Mesothelial cell of epicardium (in vitro differentiated cells): Measurements from ENCODE around the gene SLITRK6. TPM values are rescaled to one million over a fixed set of nuclear protein-coding genes. Genes with fewer than 3 reads are reported as not detected.
"Not testable (repeated sequence)": the region's sequence is repeated elsewhere in the genome, so short reads cannot be mapped to it uniquely, and the experiment has no call there.

Source experiments
- DNase-seq, 2 experiments: peaks; one replicate each; pipeline ENCODE4 v3.0.0; 2021; ENCODE audit warnings: low spot score in 2 of 2; ENCODE audit not compliant: unreplicated experiment in 2 of 2
- H3K27ac Mint-ChIP-seq: 2 replicates; pipeline ENCODE4 v1.8.0; 2021; ENCODE audit warnings: mixed read lengths
- H3K27me3 Mint-ChIP-seq: 2 replicates; pipeline ENCODE4 v1.8.0; 2021; ENCODE audit warnings: low read depth, mixed read lengths
- H3K36me3 Mint-ChIP-seq: 2 replicates; pipeline ENCODE4 v1.8.0; 2021; ENCODE audit warnings: mixed read lengths
- H3K4me1 Mint-ChIP-seq: 2 replicates; pipeline ENCODE4 v1.8.0; 2021; ENCODE audit warnings: mixed read lengths
- H3K4me3 Mint-ChIP-seq: 2 replicates; pipeline ENCODE4 v1.8.0; 2021; ENCODE audit warnings: mild to moderate bottlenecking, moderate library complexity, mixed read lengths
- H3K9me3 Mint-ChIP-seq: 2 replicates; pipeline ENCODE4 v1.8.0; 2021; ENCODE audit warnings: mixed read lengths
- CTCF ChIP-seq: fragments of 200-600 bp; sonication (generic); IDR thresholded peaks from one replicate; pipeline ENCODE4 v1.5.0; 2021; ENCODE audit warnings: antibody characterized with exemption; ENCODE audit not compliant: unreplicated experiment
- total RNA-seq: library from RNA; stranded (reverse); gene quantifications from 3 replicates; pipeline ENCODE4 v1.2.1, GENCODE V29; 2021

Gene SLITRK6
- total RNA-seq, 1 donor from 2014 or later: 16.9 TPM

DNA sequence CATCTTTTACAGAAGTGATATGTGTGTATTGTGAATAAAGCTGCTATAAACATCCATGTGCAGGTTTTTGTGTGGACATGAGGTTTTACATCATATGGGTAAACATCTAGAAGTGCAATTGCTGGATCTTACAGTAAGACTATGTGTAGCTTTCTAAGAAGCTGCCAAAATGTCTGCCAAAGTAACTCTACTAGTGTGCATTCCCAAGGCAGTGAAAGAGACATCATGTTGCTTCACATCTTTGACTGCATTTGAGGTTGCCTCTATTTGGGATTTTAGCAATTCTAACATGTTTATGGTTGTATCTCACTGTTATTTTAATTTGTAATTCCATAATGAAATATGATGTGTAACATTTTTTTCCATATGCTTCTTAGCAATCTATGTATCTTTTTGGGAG, 30.3 kb downstream of the SLITRK6 start:
- peaks cover 3% of the 10 kb centered on the region for H3K9me3 Mint-ChIP-seq
- no peak overlapping the region for H3K27ac Mint-ChIP-seq
- no peaks in the 10 kb centered on the region for H3K36me3 Mint-ChIP-seq
- H3K27me3 Mint-ChIP-seq: no peaks in the 10 kb centered on the region
- no peak overlapping the region for H3K4me3 Mint-ChIP-seq
- TF ChIP-seq CTCF: no peak
- H3K4me1 Mint-ChIP-seq: peaks cover 3% of the 10 kb centered on the region
- DNase-seq: no peak

DNA sequence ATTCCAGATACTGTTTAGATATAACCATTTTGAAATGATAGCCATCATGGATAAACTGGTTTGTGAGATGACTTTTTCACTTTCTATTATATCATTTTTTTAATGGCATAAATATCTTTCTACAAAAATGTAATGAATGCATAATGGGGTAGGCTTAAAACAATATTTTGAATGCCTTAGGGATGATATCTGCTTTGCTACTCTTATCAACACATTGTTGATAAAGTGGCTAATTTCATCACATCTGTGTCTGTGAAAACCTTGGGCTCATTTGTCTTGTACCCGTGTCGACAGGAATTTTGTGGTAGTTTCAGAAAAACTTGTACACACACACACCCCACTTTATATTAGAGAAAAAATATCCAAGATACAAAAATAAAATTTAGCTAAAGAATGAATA, 44.1 kb downstream of the SLITRK6 start:
- Mint-ChIP-seq H3K27ac (no peak overlapping the region), H3K9me3 (peaks cover 7% of the 10 kb centered on the region), H3K4me1 (peaks cover 8% of the 10 kb centered on the region), H3K27me3 (no peaks in the 10 kb centered on the region), H3K36me3 (no peaks in the 10 kb centered on the region), H3K4me3 (no peak overlapping the region)
- DNase-seq: no peak
- TF ChIP-seq CTCF: no peak

GRCh38 chr13:85743201-85743770, 55.9 kb downstream of the SLITRK6 start:
- H3K4me3 Mint-ChIP-seq, H3K27ac Mint-ChIP-seq, H3K4me1 Mint-ChIP-seq, H3K9me3 Mint-ChIP-seq, H3K36me3 Mint-ChIP-seq, DNase-seq, H3K27me3 Mint-ChIP-seq: not testable (repeated sequence)
